Loucy (cell line): ENCODE measurements around the gene SRPX2.

Source experiments
- EZH2phosphoT487 ChIP-seq: fragments of 200-600 bp; IDR thresholded peaks from 2 replicates; pipeline ENCODE4 v1.6.1; 2018; ENCODE audit warnings: antibody characterized with exemption, mild to moderate bottlenecking, moderate library complexity, borderline replicate concordance
- TF ChIP-seq, protein P1 (sequence below): fragments of 200-600 bp; sonication (generic); conservative IDR thresholded peaks from 2 replicates; pipeline ENCODE4 v1.5.1; 2014; ENCODE audit warnings: mild to moderate bottlenecking, antibody characterized with exemption, low read length

DNA sequence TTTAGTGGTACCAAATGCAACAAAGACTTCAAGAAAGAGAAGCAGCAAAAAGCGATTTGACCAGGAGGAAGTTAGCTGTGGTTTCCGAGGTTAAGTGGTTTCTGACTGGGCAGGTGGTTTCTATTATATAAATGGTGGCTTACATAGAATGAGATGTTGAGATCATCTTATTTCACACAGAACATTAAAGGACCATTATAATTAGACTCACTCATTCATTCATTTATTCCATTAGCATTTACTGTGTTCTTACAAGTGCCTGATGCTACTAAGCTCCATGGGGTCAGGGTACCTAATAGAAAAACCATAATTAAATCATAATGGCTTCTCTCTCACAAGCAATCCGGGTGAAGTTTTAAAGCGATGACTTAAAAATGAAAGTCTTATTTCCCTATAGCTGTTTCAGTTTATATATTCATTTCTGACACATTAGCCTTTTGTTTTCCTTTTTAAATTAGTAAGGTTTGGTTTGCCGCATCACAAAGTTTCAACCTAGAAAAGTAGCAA lies 18.0 kb upstream of the SRPX2 start:
- TF ChIP-seq, protein P1, sequence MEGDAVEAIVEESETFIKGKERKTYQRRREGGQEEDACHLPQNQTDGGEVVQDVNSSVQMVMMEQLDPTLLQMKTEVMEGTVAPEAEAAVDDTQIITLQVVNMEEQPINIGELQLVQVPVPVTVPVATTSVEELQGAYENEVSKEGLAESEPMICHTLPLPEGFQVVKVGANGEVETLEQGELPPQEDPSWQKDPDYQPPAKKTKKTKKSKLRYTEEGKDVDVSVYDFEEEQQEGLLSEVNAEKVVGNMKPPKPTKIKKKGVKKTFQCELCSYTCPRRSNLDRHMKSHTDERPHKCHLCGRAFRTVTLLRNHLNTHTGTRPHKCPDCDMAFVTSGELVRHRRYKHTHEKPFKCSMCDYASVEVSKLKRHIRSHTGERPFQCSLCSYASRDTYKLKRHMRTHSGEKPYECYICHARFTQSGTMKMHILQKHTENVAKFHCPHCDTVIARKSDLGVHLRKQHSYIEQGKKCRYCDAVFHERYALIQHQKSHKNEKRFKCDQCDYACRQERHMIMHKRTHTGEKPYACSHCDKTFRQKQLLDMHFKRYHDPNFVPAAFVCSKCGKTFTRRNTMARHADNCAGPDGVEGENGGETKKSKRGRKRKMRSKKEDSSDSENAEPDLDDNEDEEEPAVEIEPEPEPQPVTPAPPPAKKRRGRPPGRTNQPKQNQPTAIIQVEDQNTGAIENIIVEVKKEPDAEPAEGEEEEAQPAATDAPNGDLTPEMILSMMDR: no peak
- no peak for TF ChIP-seq EZH2phosphoT487
